ENCODE results near the gene HTD2. TPM values are rescaled to one million over a fixed set of nuclear protein-coding genes. Genes with fewer than 3 reads are reported as not detected.

Gene HTD2
- polyA plus RNA-seq, 1 of the 3 experiments (the other 2 are of a cell fraction): 3.0 TPM

- no peak for TF ChIP-seq ZBTB33 (IDR thresholded peaks at IDR 0.05; ENCODE audit: borderline replicate concordance, low read depth)
- TF ChIP-seq IRF3 (IDR thresholded peaks at IDR 0.05; ENCODE audit: low read depth, low read length): no peak
- TF ChIP-seq RCOR1 (IDR thresholded peaks at IDR 0.05; ENCODE audit: low read length): no peak
Measured at GRCh38 chr3:58293516-58293915, 12.8 kb upstream of the HTD2 start (continued).

DNA sequence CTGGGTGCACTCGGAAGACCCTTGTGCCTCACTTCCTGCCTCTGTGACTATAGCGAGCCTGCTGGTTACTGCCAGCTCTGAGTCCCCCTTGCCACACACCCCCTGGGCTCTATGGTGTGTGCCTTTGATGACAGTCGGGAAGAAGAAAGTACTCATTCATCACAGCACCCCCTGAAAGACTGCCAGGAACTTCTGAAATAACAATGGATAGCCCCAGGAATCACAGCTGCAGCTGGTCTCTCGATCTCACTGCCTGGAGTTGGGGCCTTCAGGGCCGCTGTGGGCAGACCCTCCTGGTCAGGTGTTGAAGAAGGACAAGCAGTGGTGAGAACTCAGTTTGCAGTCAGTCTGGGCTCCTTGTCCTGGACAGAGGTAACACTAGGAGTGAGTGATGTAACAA, 10.1 kb upstream of the HTD2 start:
- no peaks in the 10 kb centered on the region for H3F3A ChIP-seq (replicated peaks; ENCODE audit: insufficient read depth)
- no peak overlapping the region for H3K27ac ChIP-seq (ENCODE audit: low read depth in 2 of 2, low read length in 1 of 2)
- H3K9me2 ChIP-seq: no peaks in the 10 kb centered on the region
- H2AFZ ChIP-seq (ENCODE audit: low read depth): no peak overlapping the region
- no peaks in the 10 kb centered on the region; a peak in 1 of 4 replicates for H3K4me1 ChIP-seq (ENCODE audit: control insufficient read depth in 1 of 2, insufficient read depth in 2 of 2, low read depth in 1 of 2, low read length in 1 of 2)
- no peak overlapping the region for H3K9ac ChIP-seq
- POLR2A ChIA-PET: no interaction called here
- no peaks in the 10 kb centered on the region for H3K27me3 ChIP-seq (ENCODE audit: insufficient read depth)
- WGBS (ENCODE audit: low lambda C conversion rate): 53% methylated on average over 4 of the region's 5 CpGs
- CTCF ChIA-PET: interaction anchor here (0.5 to 3.7 kb wide), 6 partner anchors 11 to 1301 kb away, joined by 3 to 24 read pairs (median 8); partner anchors contain the start of genes HTD2 and RPP14
- H3K4me3 ChIP-seq (ENCODE audit: low read depth in 2 of 2, low read length in 1 of 2): no peak overlapping the region
- no peaks in the 10 kb centered on the region for H3K79me2 ChIP-seq (ENCODE audit: insufficient read depth)
- TF ChIP-seq ZBTB33 (IDR thresholded peaks at IDR 0.05; ENCODE audit: borderline replicate concordance, low read depth) (no peak), GABPA (IDR thresholded peaks at IDR 0.05; ENCODE audit: low read depth) (no peak), POLR2AphosphoS5 (IDR thresholded peaks at IDR 0.05; ENCODE audit: low read depth, low read length) (no peak), CHD2 (IDR thresholded peaks at IDR 0.05; ENCODE audit: low read length, partially characterized antibody) (no peak), JUND (IDR thresholded peaks at IDR 0.05) (no peak), CTCF (IDR thresholded peaks at IDR 0.05) (no peak), SMC3 (IDR thresholded peaks at IDR 0.05; ENCODE audit: low read depth, low read length) (no peak), TCF12 (IDR thresholded peaks at IDR 0.05) (no peak), RAD21 (IDR thresholded peaks at IDR 0.05; ENCODE audit: low read length) (no peak)
- no peak overlapping the region for H3K4me2 ChIP-seq
- no peaks in the 10 kb centered on the region for H4K20me1 ChIP-seq (ENCODE audit: insufficient read depth)
- 0 out of 2 replicates have a peak, but pooled peaks cover 7% of the 10 kb centered on the region for H3K9me3 ChIP-seq
- peaks cover 0 to 13% of the 10 kb centered on the region in 2 experiments for H3K36me3 ChIP-seq (replicated peaks in 1 of 2; ENCODE audit: control insufficient read depth in 1 of 2, insufficient read depth in 2 of 2, low read length in 1 of 2)
- DNase-seq: no peak
